Embryonic facial prominence (tissue), 1 donor: ENCODE data around the gene ZNF385B.
"Not testable (repeated sequence)": the region's sequence is repeated elsewhere in the genome, so short reads cannot be mapped to it uniquely, and the experiment has no call there.

Experiments used
- DNase-seq: peaks from one replicate; pipeline ENCODE4 v3.0.0-alpha.2; 2016; ENCODE audit errors: extremely low spot score

ZNF385B gene

DNA sequence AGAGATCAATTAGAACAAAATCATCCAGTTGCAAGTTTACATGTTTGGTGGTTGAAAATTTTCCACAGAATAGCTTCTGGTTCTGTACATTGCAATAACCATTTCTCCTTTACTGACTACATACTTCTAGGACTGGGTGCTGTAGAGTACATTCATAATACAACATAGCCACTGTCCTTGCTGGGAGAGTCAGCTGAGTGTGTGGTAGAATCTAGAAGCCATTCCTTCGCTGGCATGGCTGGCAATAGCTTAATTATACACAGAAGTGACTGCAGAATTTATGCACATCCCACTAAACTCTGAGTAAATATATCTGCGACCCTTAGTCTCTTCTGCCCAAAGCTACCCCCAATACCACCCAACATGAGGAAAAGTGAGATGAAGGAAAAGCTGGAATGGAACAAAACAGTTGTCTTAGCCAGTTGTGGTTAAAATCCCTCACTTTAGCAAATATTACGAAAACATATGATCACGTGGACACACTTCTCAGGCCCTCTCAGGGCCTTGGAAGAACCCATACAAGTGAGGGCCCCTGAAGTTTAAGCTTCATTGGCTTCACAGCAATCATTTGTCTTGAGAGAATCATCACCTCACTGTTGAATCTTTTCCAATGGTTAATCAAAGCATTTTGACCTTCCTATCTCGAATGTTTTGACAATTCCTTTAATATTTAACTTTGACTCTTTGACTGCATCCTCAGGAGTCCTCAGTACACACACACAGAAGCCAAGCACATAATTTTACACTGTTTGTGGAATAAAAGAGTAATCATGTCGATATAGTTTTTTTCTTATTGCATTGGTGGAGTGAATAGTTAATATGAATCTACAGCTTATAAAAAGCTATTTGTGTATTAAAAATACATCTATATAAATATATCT is 225.1 kb downstream of the ZNF385B start:
- no peak for DNase-seq

DNA sequence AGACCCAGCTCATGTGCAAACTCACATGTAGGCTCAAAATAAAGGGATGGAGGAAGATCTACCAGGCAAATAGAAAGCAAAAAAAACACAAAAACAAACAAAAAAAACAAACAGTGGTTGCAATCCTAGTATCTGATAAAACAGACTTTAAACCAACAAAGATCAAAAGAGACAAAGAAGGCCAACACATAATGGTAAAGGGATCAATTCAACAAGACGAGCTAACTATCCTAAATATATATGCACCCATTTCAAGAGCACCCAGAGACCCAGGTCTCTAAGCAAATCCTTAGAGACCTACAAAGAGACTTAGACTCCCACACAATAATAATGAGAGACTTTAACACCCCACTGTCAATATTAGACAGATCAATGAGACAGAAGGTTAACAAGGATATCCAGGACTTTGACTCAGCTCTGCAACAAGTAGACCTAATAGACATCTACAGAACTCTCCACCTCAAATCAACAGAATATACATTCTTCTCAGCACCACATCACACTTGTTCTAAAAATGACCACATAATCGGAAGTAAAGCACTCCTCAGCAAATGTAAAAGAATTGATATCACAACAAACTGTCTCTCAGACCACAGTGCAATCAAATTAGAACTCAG is 229.5 kb downstream of the ZNF385B start:
- not testable (repeated sequence) for DNase-seq

DNA sequence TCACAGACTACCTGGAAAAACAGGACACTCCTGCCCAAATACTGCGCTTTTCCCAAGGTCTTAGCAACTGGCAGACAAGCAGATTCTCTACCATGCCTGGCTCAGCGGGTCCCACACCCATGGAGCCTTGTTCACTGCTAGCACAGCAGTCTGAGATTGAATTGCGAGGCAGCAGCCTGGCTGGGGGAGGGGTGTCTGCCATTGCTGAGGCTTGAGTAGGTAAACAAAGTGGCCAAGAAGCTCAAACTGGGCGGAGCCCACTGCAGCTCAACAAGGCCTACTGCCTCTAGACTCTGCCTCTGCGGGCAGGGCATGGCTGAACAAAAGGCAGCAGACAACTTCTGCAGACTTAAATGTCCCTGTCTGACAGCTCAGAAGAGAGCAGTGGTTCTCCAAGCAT is 231.6 kb downstream of the ZNF385B start:
- DNase-seq = not testable (repeated sequence)

DNA sequence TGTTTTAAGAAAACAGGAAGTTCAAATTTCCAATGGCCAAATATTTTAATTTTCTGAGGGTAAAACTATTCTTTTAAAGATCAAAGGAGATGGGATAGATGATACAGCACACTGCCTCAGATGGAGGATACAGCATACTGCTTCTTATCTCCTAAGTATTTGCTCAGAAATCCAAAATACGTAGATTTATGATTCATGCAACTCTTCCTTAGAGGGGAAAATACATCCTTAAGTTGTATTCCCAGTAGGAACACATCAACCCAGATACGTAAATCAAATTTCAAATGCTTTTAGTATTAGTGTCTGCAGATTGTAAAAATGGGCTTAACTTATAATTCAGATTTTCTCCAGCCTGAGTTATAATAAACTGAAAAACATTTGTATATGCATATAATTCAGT is 235.2 kb downstream of the ZNF385B start:
- DNase-seq = no peak

DNA sequence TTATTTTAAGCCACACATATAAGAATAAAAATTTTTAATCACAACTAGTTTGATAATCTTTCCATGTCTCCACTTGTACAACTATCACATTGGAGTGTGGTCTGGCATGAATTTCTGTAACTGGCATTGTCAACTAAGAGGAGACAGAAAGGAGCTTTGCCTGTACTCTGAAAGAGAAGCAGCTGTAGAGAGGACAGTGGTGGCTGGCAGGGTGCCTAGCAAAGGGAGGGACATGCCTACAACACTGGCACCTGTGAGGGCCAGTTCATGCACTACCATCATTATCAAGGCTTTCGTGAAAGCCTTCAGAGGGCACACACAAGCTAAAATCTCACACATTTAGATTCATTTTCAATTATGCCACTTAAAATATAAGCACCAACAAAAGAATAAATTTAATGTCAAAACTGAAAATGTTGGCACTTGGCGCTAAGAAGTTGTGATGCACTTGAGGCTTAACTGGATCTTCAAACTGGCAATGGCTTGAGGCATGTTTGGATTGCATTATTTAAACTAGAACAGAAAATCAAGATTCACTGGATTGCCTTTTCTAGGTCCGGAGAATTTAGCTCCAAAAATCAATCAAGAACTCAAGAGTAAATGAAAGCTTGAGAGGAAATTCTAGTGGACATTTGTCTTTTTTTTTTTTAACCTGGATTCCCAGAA is 238.6 kb downstream of the ZNF385B start:
- no peak for DNase-seq

DNA sequence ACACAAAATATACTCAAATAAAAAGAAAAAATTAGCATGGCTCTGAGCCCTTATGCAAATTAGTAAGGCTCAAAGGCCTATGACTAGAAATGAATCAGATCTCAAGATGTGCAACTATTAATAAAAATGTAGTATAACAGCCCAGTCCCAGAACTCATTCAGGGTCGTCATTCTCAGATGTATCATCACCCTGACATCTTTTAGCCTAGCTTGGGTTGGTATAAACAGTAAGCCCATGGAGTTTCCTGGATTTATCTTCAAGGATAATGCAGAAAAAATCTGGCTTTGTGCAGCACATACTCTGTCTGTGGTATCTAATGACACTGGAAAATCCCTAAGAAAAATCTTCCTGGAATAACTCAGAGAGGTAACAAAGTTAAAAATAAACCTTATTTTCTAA is 239.3 kb downstream of the ZNF385B start:
- DNase-seq = no peak

DNA sequence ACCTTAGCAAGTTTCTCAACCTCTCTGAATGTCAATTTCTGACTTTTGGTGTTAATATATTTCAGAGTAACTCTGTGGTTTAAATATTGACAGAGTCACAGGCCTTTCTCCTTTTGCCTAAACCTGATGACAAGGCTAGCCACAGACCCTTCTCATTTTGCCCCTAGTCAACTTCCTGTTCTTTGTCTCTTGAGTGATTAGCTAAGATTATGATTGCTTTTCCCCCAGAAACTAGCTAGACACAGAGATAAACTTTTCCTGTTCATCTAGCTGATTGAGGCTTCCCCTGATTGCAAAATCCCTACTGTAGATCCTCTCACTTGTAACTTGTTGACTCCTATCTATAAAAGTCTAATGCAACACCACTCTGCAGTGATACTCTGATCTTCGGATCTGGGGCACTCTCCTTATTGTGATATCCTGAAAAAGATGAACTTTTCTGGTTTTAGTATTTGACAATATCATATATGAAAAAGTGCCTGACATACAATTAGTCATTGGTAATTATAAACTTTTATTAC is 241.4 kb downstream of the ZNF385B start:
- DNase-seq = no peak

DNA sequence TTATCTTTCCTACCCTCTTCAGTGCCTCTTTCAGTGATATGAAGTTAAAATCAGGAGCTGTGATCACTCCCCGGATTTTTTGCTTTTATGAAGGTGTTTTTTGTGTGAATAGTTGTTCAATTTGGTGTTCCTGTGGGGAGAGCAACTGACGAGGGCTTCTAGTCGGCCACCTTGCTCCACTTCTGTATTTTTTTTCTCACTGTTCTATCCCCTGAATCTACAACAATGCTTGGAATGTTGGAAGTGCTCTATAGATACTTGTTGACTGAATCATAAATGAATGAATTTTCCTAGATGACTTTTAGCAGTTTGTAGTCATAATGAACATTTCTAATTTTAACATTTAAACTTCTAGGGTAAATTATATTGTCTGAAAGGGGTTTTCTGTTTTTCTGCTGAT is 247.3 kb downstream of the ZNF385B start:
- DNase-seq = no peak

DNA sequence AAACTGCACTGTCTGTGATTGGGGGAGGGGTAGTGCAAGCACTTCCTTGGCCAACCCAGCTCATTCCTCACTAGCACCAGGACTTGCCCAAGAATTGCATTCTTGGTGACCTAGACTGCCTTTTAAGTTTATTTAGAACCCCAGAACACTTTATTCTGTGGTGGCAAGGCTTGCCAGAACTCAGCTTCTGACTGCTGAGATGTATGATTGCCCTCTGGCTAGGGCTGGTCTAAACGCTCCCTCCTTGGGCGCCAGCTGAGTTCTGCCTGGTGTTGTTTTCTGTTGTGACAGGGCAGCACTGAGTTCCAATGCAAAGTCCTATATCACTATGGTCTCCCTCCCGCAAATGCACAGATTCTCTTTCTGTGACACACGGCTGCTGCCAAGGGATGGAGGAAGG is 247.7 kb downstream of the ZNF385B start:
- no peak for DNase-seq

DNA sequence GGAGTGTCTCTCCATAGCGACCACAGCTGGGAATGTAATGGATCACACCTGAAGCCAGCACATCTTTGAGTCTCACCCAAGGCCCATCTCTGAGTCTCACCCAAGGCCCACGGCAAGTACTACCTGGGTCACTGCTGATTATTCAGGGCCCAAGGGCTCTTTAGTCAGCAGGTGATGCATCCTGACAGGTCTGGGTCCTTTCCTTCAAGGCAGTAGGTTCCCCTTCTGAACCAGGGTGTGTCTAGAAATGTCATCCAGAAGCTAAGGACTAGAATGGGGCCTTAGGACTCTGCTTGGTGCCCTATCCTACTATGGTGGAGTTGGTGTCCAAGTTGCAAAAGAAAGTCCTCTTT is 248.1 kb downstream of the ZNF385B start:
- DNase-seq = no peak

DNA sequence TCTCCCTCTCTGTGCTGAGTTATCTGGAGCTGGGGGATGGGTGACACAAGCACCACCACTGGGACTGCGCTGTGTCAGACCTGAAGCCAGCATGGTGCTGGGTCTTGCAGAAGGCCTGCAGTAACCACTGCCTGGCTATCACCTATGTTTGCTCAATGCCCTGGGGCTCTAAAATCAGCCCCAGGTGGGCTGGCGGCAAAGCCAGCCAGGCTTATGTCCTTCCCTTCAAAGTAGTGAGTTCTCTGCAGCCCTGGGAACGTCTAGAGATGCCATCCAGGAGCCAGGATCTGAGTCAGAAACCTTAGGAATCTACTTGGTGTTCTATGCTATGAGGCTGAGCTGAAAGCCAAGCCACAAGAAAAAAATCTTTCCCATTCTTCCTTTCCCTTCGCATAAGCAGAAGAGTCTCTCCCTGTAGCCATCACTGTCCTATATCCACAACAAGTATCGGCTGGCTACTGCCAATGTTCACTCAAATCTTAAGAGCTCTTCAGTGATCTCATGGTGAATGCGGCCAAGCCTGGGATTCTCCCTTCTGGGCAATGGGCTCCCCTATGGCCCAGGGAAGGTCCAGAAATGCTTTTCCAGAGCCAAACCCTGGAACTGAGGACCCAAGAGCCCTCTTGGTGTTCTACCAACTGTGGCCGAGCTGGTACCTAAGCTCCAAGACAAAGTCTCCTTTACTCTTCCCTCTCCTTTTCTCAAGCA is 248.7 kb downstream of the ZNF385B start:
- DNase-seq = no peak

DNA sequence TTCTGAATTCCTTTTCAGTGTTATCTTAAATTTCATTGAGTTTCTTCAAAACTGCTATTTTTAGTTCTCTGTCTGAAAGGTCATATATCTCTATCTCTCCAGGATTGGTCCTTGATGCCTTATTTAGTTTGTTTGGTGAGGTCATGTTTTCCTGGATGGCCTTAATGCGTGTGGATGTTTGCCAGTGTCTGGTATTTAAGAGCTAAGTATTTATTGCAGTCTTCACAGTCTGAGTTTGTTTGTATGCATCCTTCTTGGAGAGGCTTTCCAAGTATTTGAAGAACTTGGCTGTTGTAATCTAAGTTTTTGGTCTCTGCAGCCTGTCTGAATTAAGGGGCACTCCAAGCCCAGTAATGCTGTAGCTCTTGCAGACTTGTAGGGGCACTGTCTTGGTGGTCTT is 249.3 kb downstream of the ZNF385B start:
- no peak for DNase-seq

DNA sequence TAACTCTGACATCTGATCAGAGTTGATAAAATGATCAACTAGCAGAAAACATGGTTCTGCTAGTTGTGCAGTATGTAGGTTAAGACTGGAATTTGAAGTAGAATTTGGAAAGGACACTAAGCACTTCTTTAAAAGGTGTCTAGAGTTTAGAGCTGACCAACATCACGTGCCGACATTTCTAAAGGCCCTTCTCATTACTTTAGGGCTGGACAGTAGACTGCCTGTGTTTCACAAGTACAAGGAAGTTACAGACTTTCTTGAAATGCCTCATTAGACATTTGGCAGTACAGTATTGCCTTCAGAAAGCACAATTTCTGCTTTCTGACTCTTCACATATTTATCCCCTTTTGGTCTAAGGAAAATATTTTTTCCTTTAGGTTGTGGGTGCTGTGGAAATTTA is 255.3 kb downstream of the ZNF385B start:
- DNase-seq = no peak

DNA sequence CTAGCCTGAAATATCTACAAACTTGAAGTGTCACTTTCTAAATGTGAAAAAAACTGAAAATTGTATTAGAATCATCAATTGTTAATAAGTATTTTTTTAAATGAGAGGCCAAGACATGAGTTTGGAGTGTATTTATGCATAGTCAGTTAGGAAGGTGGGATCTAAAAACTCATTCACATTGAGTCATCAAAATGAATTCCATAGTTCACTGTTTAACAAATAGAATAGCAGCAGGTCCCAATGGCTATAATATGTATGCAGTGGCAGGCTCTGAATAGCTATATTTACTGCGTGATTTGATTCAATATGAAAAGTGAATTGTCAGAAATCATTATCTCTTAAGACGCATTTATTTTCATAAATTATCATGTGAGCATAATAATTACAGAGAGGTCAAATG is 256.1 kb downstream of the ZNF385B start:
- DNase-seq = no peak

DNA sequence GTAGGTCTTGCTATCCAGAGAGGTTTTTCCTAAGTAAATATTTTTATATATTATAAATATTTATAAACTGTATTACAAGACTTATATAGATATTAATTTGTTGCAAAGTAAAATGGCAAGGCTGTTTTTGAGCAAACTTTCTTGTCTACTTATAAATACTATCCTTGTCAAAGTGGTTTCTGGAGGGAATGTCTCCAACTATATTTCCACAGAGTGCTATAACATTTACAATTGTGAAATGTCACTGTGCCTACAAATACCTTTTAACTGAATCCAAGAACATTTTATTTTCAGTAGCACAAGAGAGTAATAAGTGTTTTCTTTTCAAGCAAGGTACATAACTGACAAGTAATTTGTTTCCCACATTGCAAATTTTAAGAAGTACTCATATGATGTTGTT is 256.8 kb downstream of the ZNF385B start:
- no peak for DNase-seq

DNA sequence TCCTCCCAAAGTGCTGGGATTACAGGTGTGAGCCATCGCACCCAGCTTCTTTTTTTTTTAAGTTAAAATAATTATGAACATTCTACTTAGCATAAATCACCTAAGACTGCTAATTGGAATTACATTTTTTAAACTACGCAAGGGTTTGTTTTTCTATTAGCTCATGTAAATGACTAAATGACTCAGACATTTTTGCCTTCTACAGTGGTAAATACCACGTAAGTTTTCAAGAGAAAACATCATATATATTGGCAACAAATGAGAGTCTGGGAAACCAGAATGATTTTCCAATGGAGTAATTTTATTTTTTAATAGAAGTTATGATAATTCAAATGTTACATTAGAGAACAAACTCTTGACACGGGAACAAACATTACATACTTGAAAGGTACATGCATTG is 259.0 kb downstream of the ZNF385B start:
- no peak for DNase-seq

DNA sequence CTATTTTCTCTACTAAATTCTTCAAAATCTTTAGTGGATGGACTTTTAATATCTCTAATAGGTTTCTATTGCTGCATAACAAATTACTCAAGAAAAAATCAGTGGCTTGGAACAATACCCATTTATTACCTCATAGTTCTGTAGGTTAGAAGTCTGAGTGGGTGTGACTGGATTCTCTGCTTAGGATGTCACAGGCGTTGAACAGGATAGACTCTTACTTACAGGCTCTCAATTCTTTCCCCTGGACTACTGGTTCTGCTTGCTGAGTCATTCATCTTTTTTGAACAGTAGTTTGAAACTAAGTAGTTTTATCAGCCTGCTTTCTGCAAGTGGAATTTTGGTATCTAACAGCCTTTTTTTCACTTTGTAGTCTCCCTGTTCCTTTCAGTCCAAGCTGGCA is 265.4 kb downstream of the ZNF385B start:
- DNase-seq = no peak

DNA sequence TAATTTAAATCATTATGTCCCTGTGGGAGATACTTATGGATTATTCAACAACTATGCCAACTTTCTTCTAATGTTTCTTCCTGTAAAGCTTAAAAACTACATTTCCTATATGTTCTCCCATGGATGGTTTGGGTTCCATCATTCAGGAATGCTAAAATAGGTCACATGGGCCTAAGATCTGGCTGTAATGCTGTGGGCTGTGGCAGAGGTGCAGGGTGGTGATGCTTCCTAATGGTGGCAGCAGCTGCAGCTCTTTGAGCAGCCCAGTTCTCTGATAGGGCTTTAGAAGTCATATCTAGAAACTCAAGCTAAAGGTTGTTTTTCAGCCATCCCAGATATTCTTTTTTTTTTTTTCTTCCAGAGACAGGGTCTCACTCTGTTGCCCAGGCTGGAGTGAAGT is 266.1 kb downstream of the ZNF385B start:
- no peak for DNase-seq

DNA sequence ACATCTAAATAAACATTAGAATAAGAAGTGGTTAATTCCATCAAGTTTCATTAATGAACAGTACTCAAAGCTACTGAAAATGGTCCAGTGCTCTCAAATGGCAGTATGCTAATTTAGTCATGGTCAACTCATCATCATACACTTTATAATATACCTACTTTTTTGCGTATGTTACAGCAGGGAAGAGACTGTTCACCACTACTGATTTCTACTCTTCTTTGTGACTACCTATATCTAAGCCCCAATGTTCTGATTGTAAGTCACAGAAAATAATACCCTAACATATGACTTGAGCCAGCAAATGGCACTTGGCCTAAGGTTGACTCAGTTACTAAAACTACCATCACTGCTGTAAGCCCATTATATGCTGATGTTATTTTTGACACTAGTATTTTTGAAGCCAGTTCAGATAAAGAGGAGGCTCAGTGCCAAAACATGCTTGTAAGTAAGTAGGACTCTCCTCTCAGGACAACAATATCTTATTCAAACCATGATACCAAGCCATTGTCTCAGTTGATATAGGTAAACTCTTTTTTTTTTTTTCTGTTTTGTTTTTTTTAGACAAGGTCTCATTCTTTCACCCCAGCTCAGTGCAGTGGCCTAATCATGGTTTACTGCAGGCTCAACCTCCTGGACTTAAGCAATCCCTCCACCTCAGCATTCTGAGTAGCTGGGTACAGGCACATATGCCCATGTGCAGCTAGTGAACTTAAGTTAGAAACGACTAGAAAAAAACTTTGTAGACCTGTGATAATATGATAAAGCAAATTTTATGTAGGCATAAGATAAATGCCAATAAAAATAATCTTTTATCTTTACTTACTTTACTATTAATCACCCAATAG is 266.9 kb downstream of the ZNF385B start:
- DNase-seq = no peak

DNA sequence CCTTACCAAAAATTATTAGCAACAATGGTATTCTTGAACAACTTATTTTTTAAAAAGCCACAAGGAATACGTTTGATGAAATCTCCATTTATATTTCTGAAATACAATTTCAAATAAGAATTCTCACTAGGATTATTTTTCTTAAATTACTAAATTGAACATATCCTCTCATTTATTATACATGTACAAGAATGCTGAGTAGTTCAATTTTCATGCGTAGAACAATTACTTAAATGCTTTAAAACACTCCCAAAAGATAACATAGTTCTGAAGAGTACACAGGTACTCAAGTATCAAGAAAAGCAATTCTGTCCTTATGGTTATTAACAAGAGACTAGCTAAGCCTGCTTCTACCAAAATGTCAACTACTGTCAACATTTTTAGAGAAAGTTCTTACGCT is 268.1 kb downstream of the ZNF385B start:
- no peak for DNase-seq
